ENCODE measurements around the gene SPTBN2. TPM values are rescaled to one million over a fixed set of nuclear protein-coding genes. Genes with fewer than 3 reads are reported as not detected.

SPTBN2 gene
- total and polyA plus RNA-seq, 2 of the 8 experiments (the other 6 are each of a cell fraction or from before 2014, with no cell fraction given): 19.1 to 69.0 TPM

- no peak overlapping the region for H3K4ac ChIP-seq (replicated peaks; ENCODE audit: insufficient read length, low read depth, low read length)
- no peak overlapping the region for H4K5ac ChIP-seq (ENCODE audit: insufficient read length, low read depth, low read length)
- H4K91ac ChIP-seq (replicated peaks; ENCODE audit: insufficient read length, low read length): no peak overlapping the region
- H2BK20ac ChIP-seq (ENCODE audit: low read length): no peak overlapping the region
- H3K9me3 ChIP-seq (ENCODE audit: insufficient read depth in 2 of 2, low read depth in 1 of 2, low read length in 1 of 2): no peaks in the 10 kb centered on the region
- no peak overlapping the region for H3K56ac ChIP-seq (replicated peaks; ENCODE audit: insufficient read length, low read depth, low read length)
- no peak overlapping the region for H2AFZ ChIP-seq (ENCODE audit: low read length)
- H3K14ac ChIP-seq (ENCODE audit: insufficient read length): no peak overlapping the region
- POLR2A ChIA-PET (ENCODE audit: partially characterized antibody): interaction anchor here (0.9 to 1.6 kb wide), 3 partner anchors 11 to 35 kb away, joined by 3 to 5 read pairs (median 3); partner anchors contain the start of gene RBM4B
- DNase-seq (ENCODE audit: low read depth in 1 of 2, low spot score in 2 of 2): no peak
- no peak overlapping the region for H2BK120ac ChIP-seq (replicated peaks; ENCODE audit: low read depth, low read length)
- no peaks in the 10 kb centered on the region for H4K20me1 ChIP-seq (replicated peaks in 1 of 2; ENCODE audit: control insufficient read depth in 1 of 2, insufficient read depth in 2 of 2, low read length in 2 of 2)
- H4K8ac ChIP-seq (ENCODE audit: extremely low read depth, insufficient read depth, low read length): no peak overlapping the region
- H3K9ac ChIP-seq (replicated peaks in 1 of 4; ENCODE audit: extremely low read depth in 1 of 4, low read depth in 3 of 4, low read length in 3 of 4): no peak overlapping the region
- no peaks in the 10 kb centered on the region for H3K4me1 ChIP-seq (replicated peaks in 1 of 4; ENCODE audit: control insufficient read depth in 3 of 4, insufficient read depth in 4 of 4, low read length in 3 of 4)
- CTCF ChIA-PET (ENCODE audit: partially characterized antibody): interaction anchor here (1.5 to 1.7 kb wide), 2 partner anchors 12 to 15 kb away, joined by 4 to 5 read pairs; no protein-coding TSS in a partner anchor
- H2BK15ac ChIP-seq (ENCODE audit: low read length): no peak overlapping the region
- H3K79me1 ChIP-seq (ENCODE audit: low read depth, low read length): no peaks in the 10 kb centered on the region
- no peak overlapping the region for H3K18ac ChIP-seq (ENCODE audit: extremely low read depth, low read length)
- H3K4me2 ChIP-seq (ENCODE audit: insufficient read depth in 1 of 2, low read depth in 2 of 2, low read length in 2 of 2): no peak overlapping the region
- H3K27me3 ChIP-seq (replicated peaks in 1 of 4; ENCODE audit: control insufficient read depth in 3 of 4, extremely low read depth in 1 of 4, insufficient read depth in 3 of 4, low read length in 3 of 4): no peaks in the 10 kb centered on the region
- no peak overlapping the region for H2BK12ac ChIP-seq (ENCODE audit: low read depth, low read length)
- 99% methylated on average over 18 of the region's 20 CpGs; no CpG with 5 or more reads in 1 of the 2 experiments for WGBS, 2 experiments (ENCODE audit: extremely low coverage in 1 of 2, insufficient coverage in 1 of 2, insufficient read length in 1 of 2, insufficient replicate concordance in 2 of 2, low coverage in 1 of 2, low lambda C conversion rate in 2 of 2, missing lambda C conversion rate in 1 of 2)
- H2BK5ac ChIP-seq (ENCODE audit: low read depth, low read length): no peak overlapping the region
- H3K23ac ChIP-seq (ENCODE audit: insufficient read length): no peak overlapping the region
- H3K79me2 ChIP-seq (ENCODE audit: control insufficient read depth in 1 of 2, insufficient read depth in 2 of 2, low read length in 2 of 2): no peaks in the 10 kb centered on the region
- peaks cover 16 to 63% (median 49%) of the 10 kb centered on the region in 4 experiments for H3K36me3 ChIP-seq (ENCODE audit: control insufficient read depth in 2 of 4, insufficient read depth in 4 of 4, low read length in 3 of 4)
- FAIRE-seq: no peak
- H2AK5ac ChIP-seq (ENCODE audit: low read depth, low read length): no peak overlapping the region
- H3K4me3 ChIP-seq (ENCODE audit: extremely low read depth in 1 of 4, insufficient read depth in 2 of 4, low read depth in 3 of 4, low read length in 4 of 4): no peak overlapping the region
- H3K23me2 ChIP-seq (ENCODE audit: low read depth, low read length): no peaks in the 10 kb centered on the region
- H3K27ac ChIP-seq (ENCODE audit: low read depth, low read length): no peak overlapping the region
- TF ChIP-seq KDM5A (IDR thresholded peaks at IDR 0.05; ENCODE audit: low read length) (no peak), CREB1 (IDR thresholded peaks at IDR 0.05) (no peak), CEBPB (IDR thresholded peaks at IDR 0.05; ENCODE audit: low read depth, low read length) (no peak), USF2 (IDR thresholded peaks at IDR 0.05; ENCODE audit: low read length) (no peak), CTCF (IDR thresholded peaks at IDR 0.05; ENCODE audit: control extremely low read depth in 1 of 3, insufficient read depth in 1 of 3, low read depth in 1 of 3, low read length in 3 of 3) (no peak), TEAD4 (IDR thresholded peaks at IDR 0.05; ENCODE audit: low read depth, low read length) (no peak), GABPA (IDR thresholded peaks at IDR 0.05; ENCODE audit: borderline replicate concordance, insufficient read depth, low read length) (no peak), CHD2 (IDR thresholded peaks at IDR 0.05; ENCODE audit: low read length) (no peak), RNF2 (IDR thresholded peaks at IDR 0.05; ENCODE audit: borderline replicate concordance, low read depth, low read length, missing control alignments, poor library complexity, severe bottlenecking) (no peak), SP2 (IDR thresholded peaks at IDR 0.05; ENCODE audit: low read length) (no peak), TAF1 (IDR thresholded peaks at IDR 0.05; ENCODE audit: low read depth, low read length) (no peak)
Observed at GRCh38 chr11:66708094-66708493, 20.9 kb downstream of the SPTBN2 start.

All from H1 (cell line).